ENCODE results near the gene KRT37. TPM values are rescaled to one million over a fixed set of nuclear protein-coding genes. Genes with fewer than 3 reads are reported as not detected.

The KRT37 gene
- total RNA-seq, 1 donor from 2014 or later: not detected

GRCh38 chr17:41415411-41415810 is 9.0 kb downstream of the KRT37 start:
- Histone ChIP-seq H3K27ac (ENCODE audit: low read depth, low read length) (no peak overlapping the region), H3K9ac (ENCODE audit: low read depth in 1 of 3, low read length in 3 of 3) (no peak overlapping the region), H3K27me3 (ENCODE audit: control insufficient read depth in 3 of 3, insufficient read depth in 3 of 3, low read length in 3 of 3) (no peaks in the 10 kb centered on the region), H3K9me3 (ENCODE audit: control insufficient read depth in 3 of 3, low read length in 3 of 3) (peaks cover 0 to 3% (median 2%) of the 10 kb centered on the region in 3 donors), H3K36me3 (ENCODE audit: control insufficient read depth in 3 of 3, insufficient read depth in 3 of 3, low read length in 3 of 3) (no peaks in the 10 kb centered on the region), H3K4me1 (ENCODE audit: control insufficient read depth in 3 of 3, insufficient read depth in 3 of 3, low read length in 3 of 3) (peaks cover 8 to 24% (median 9%) of the 10 kb centered on the region in 3 donors), H3K4me3 (ENCODE audit: low read length in 3 of 3) (no peak overlapping the region)

GRCh38 chr17:41413982-41414381 is 10.4 kb downstream of the KRT37 start:
- Histone ChIP-seq H3K36me3 (ENCODE audit: control insufficient read depth in 3 of 3, insufficient read depth in 3 of 3, low read length in 3 of 3) (no peaks in the 10 kb centered on the region), H3K27ac (ENCODE audit: low read depth, low read length) (no peak overlapping the region)

DNA sequence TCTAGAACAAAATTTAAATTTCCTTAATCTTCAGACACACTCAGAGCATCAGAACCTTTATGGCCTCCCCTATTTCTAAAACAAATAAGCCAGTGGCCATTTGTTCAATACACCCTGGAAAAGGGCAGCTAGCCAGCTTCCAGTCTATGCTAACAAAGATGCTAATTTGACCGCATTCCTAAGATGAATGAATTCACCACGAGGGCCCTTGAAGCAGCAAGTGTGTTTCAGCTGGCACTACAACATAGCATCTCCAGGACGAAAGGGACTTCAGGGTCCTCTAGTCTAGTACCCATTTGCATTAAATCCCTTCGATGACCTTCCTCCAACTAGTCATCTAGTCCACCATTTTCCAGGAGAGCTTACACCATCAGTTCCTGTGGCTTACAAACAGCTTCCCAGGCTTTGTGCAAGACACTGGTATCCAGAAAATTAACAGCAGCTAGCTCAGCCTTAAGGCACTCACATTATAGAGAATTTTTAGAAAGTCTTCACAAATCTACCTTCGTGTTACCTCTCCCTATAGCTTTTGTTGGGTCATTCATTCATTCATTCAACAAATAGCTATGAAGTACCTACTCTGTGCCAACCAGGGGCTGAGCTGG is 10.9 kb downstream of the KRT37 start:
- Histone ChIP-seq H3K4me1 (ENCODE audit: control insufficient read depth in 3 of 3, insufficient read depth in 3 of 3, low read length in 3 of 3) (peaks cover 3 to 14% (median 4%) of the 10 kb centered on the region in 3 donors), H3K27ac (ENCODE audit: low read depth, low read length) (no peak overlapping the region), H3K27me3 (ENCODE audit: control insufficient read depth in 3 of 3, insufficient read depth in 3 of 3, low read length in 3 of 3) (peaks cover 0 to 3% (median 0%) of the 10 kb centered on the region in 3 donors), H3K36me3 (ENCODE audit: control insufficient read depth in 3 of 3, insufficient read depth in 3 of 3, low read length in 3 of 3) (no peaks in the 10 kb centered on the region), H3K4me3 (ENCODE audit: low read length in 3 of 3) (no peak overlapping the region), H3K9ac (ENCODE audit: low read depth in 1 of 3, low read length in 3 of 3) (no peak overlapping the region), H3K9me3 (ENCODE audit: control insufficient read depth in 3 of 3, low read length in 3 of 3) (peaks cover 0 to 3% (median 2%) of the 10 kb centered on the region in 3 donors)

More at GRCh38 chr17:41413982-41414381, 10.4 kb downstream of the KRT37 start:
- Histone ChIP-seq H3K4me3 (ENCODE audit: low read length in 3 of 3) (no peak overlapping the region), H3K27me3 (ENCODE audit: control insufficient read depth in 3 of 3, insufficient read depth in 3 of 3, low read length in 3 of 3) (peaks cover 0 to 3% (median 0%) of the 10 kb centered on the region in 3 donors), H3K9me3 (ENCODE audit: control insufficient read depth in 3 of 3, low read length in 3 of 3) (peaks cover 0 to 3% (median 2%) of the 10 kb centered on the region in 3 donors), H3K9ac (ENCODE audit: low read depth in 1 of 3, low read length in 3 of 3) (no peak overlapping the region), H3K4me1 (ENCODE audit: control insufficient read depth in 3 of 3, insufficient read depth in 3 of 3, low read length in 3 of 3) (peaks cover 3 to 19% (median 4%) of the 10 kb centered on the region in 3 donors)

GRCh38 chr17:41411072-41411840 is 13.1 kb downstream of the KRT37 start:
- Histone ChIP-seq H3K9me3 (ENCODE audit: control insufficient read depth in 3 of 3, low read length in 3 of 3) (peaks cover 0 to 3% (median 2%) of the 10 kb centered on the region in 3 donors), H3K4me1 (ENCODE audit: control insufficient read depth in 3 of 3, insufficient read depth in 3 of 3, low read length in 3 of 3) (peaks cover 0 to 8% (median under 1%) of the 10 kb centered on the region in 3 donors), H3K9ac (ENCODE audit: low read depth in 1 of 3, low read length in 3 of 3) (no peak overlapping the region), H3K36me3 (ENCODE audit: control insufficient read depth in 3 of 3, insufficient read depth in 3 of 3, low read length in 3 of 3) (no peaks in the 10 kb centered on the region), H3K27ac (ENCODE audit: low read depth, low read length) (no peak overlapping the region), H3K27me3 (ENCODE audit: control insufficient read depth in 3 of 3, insufficient read depth in 3 of 3, low read length in 3 of 3) (peaks cover 0 to 3% (median 0%) of the 10 kb centered on the region in 3 donors), H3K4me3 (ENCODE audit: low read length in 3 of 3) (no peak overlapping the region)

DNA sequence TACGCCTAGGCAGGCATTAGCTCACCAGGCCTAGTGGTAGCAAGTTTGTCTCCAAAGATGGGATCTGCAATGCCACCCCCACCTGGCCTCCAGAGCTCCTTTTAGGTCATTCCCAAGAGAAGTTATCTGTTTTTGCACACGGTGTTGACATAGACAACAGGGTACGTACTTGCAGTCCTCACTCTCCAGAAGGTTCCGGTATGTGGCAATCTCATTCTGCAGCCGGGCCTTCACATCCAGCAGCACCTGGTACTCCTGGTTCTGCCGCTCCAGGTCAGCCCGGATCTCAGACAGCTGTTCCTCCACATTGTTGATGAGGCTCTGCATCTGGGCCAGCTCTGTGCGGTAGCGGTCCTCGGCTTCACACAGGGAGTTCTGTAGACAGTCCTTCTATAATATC is 17.2 kb downstream of the KRT37 start:
- Histone ChIP-seq H3K9ac (ENCODE audit: low read depth in 1 of 3, low read length in 3 of 3) (no peak overlapping the region), H3K9me3 (ENCODE audit: control insufficient read depth in 3 of 3, low read length in 3 of 3) (peaks cover 0 to 3% (median 2%) of the 10 kb centered on the region in 3 donors), H3K27ac (ENCODE audit: low read depth, low read length) (no peak overlapping the region), H3K27me3 (ENCODE audit: control insufficient read depth in 3 of 3, insufficient read depth in 3 of 3, low read length in 3 of 3) (peaks cover 0 to 3% (median 0%) of the 10 kb centered on the region in 3 donors), H3K4me1 (ENCODE audit: control insufficient read depth in 3 of 3, insufficient read depth in 3 of 3, low read length in 3 of 3) (peaks cover 0 to 5% (median 0%) of the 10 kb centered on the region in 3 donors), H3K4me3 (ENCODE audit: low read length in 3 of 3) (no peak overlapping the region), H3K36me3 (ENCODE audit: control insufficient read depth in 3 of 3, insufficient read depth in 3 of 3, low read length in 3 of 3) (no peaks in the 10 kb centered on the region)

DNA sequence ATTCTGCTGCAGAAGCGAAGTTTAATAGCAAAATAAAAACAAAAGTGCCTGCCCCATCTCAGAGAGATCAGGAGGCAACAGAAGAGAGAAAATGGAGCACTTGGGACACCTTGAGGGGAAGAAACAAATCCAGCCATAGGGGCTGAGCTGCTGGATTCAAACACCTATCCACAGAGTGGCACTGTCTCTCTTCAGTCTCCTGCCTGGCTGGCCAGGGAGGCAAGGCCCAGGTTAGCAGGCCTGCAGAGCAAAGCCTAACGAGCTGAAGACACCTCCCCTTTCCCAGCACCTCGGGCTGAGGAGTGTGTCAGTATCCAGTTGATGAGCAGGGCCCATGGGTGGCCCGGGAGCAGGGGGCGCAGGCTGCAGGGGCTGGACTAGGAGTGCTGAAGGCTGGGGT is 18.2 kb downstream of the KRT37 start:
- Histone ChIP-seq H3K27me3 (ENCODE audit: control insufficient read depth in 3 of 3, insufficient read depth in 3 of 3, low read length in 3 of 3) (peaks cover 0 to 3% (median 0%) of the 10 kb centered on the region in 3 donors), H3K4me1 (ENCODE audit: control insufficient read depth in 3 of 3, insufficient read depth in 3 of 3, low read length in 3 of 3) (peaks cover 0 to 5% (median 0%) of the 10 kb centered on the region in 3 donors), H3K36me3 (ENCODE audit: control insufficient read depth in 3 of 3, insufficient read depth in 3 of 3, low read length in 3 of 3) (no peaks in the 10 kb centered on the region), H3K9ac (ENCODE audit: low read depth in 1 of 3, low read length in 3 of 3) (no peak overlapping the region), H3K27ac (ENCODE audit: low read depth, low read length) (no peak overlapping the region), H3K4me3 (ENCODE audit: low read length in 3 of 3) (no peak overlapping the region), H3K9me3 (ENCODE audit: control insufficient read depth in 3 of 3, low read length in 3 of 3) (peaks cover 0 to 2% (median 0%) of the 10 kb centered on the region in 3 donors)

GRCh38 chr17:41404024-41404671 is 20.2 kb downstream of the KRT37 start:
- H3K27me3 ChIP-seq (ENCODE audit: control insufficient read depth in 3 of 3, insufficient read depth in 3 of 3, low read length in 3 of 3): no peaks in the 10 kb centered on the region
- H3K9me3 ChIP-seq (ENCODE audit: control insufficient read depth in 3 of 3, low read length in 3 of 3): no peaks in the 10 kb centered on the region
- H3K4me3 ChIP-seq (ENCODE audit: low read length in 3 of 3): no peak overlapping the region
- no peak overlapping the region for H3K27ac ChIP-seq (ENCODE audit: low read depth, low read length)
- no peaks in the 10 kb centered on the region for H3K36me3 ChIP-seq (ENCODE audit: control insufficient read depth in 3 of 3, insufficient read depth in 3 of 3, low read length in 3 of 3)
- H3K4me1 ChIP-seq (ENCODE audit: control insufficient read depth in 3 of 3, insufficient read depth in 3 of 3, low read length in 3 of 3): peaks cover 0 to 5% (median 0%) of the 10 kb centered on the region in 3 donors
- no peak overlapping the region for H3K9ac ChIP-seq (ENCODE audit: low read depth in 1 of 3, low read length in 3 of 3)

DNA sequence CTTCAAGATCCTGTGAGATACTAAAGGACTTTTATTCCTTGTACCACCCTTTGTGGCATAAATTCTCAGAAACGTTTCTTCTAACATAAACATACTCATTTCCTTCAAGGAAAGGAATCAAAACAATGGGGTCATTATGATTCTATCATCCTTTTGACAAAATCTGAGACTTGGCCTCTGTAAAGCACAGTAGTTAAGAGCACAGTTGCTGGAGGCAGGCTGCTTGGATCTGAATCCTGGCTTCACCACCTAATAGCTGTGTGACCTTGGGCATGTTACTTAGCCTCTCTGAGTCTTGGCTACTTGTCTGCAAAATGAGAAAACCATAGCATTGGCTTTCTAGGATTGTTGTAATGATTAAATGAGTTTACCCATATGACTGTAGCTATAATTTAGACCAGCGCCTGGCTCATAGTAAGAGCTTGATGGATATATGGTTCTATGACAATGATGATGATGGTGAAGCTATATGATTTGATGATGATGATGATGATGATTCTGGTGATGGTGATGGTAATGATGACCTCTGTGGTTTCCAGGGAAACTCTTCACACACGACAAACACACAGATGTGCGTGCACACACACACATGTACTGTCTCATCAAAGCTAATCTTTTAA is 20.9 kb downstream of the KRT37 start:
- no peaks in the 10 kb centered on the region for H3K27me3 ChIP-seq (ENCODE audit: control insufficient read depth in 3 of 3, insufficient read depth in 3 of 3, low read length in 3 of 3)
- no peak overlapping the region for H3K4me3 ChIP-seq (ENCODE audit: low read length in 3 of 3)
- H3K36me3 ChIP-seq (ENCODE audit: control insufficient read depth in 3 of 3, insufficient read depth in 3 of 3, low read length in 3 of 3): no peaks in the 10 kb centered on the region
- no peak overlapping the region for H3K9ac ChIP-seq (ENCODE audit: low read depth in 1 of 3, low read length in 3 of 3)
- peaks cover 0 to 5% (median 0%) of the 10 kb centered on the region in 3 donors for H3K4me1 ChIP-seq (ENCODE audit: control insufficient read depth in 3 of 3, insufficient read depth in 3 of 3, low read length in 3 of 3)
- no peak overlapping the region for H3K27ac ChIP-seq (ENCODE audit: low read depth, low read length)
- H3K9me3 ChIP-seq (ENCODE audit: control insufficient read depth in 3 of 3, low read length in 3 of 3): no peaks in the 10 kb centered on the region

- no peak overlapping the region for H3K4me3 ChIP-seq (ENCODE audit: low read length in 3 of 3)
- H3K27ac ChIP-seq (ENCODE audit: low read depth, low read length): no peak overlapping the region
- no peaks in the 10 kb centered on the region for H3K36me3 ChIP-seq (ENCODE audit: control insufficient read depth in 3 of 3, insufficient read depth in 3 of 3, low read length in 3 of 3)
- H3K27me3 ChIP-seq (ENCODE audit: control insufficient read depth in 3 of 3, insufficient read depth in 3 of 3, low read length in 3 of 3): no peaks in the 10 kb centered on the region
- H3K9me3 ChIP-seq (ENCODE audit: control insufficient read depth in 3 of 3, low read length in 3 of 3): no peaks in the 10 kb centered on the region
- peaks cover 2 to 10% (median 3%) of the 10 kb centered on the region in 3 donors for H3K4me1 ChIP-seq (ENCODE audit: control insufficient read depth in 3 of 3, insufficient read depth in 3 of 3, low read length in 3 of 3)
- H3K9ac ChIP-seq (ENCODE audit: low read depth in 1 of 3, low read length in 3 of 3): no peak overlapping the region
These were observed 22.2 kb downstream of the KRT37 start for GRCh38 chr17:41402161-41402560.
